ENCODE data around the gene PNCK. TPM values are rescaled to one million over a fixed set of nuclear protein-coding genes. Genes with fewer than 3 reads are reported as not detected.

Gene PNCK
- total RNA-seq, 1 experiment from 2014 or later, result 26.8 TPM

DNA sequence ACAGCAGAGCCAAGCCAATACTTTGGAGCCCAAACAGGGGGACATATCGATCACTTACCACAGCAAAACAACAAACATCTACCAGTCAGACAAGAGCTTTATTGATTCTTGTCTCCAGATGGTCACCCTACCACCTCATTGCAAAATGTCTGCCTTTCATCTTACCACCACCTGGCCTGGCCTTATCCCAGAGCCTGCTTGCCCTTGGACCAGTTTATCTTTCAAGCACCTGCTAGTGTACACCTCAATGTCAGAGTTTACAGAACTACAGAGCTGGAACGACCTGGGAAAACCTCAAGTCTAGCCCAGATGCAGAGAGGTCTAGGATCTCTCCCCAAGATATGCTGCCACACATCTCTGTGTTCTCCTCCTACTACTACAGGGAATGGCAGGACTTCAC is 46.1 kb upstream of the PNCK start:
- no peak overlapping the region for H3K4me2 ChIP-seq (ENCODE audit: insufficient read depth, insufficient read length, low read length)
- peaks cover 36 to 72% (median 64%) of the 10 kb centered on the region in 3 experiments for H3K36me3 Mint-ChIP-seq (ENCODE audit: insufficient read depth in 1 of 3, low read depth in 3 of 3)
- no peak overlapping the region for H4K8ac ChIP-seq (replicated peaks; ENCODE audit: insufficient read length, low read depth, low read length)
- H3K9ac ChIP-seq (ENCODE audit: extremely low read depth, insufficient read length, low read length), result no peak overlapping the region
- no peak overlapping the region for H2BK12ac ChIP-seq (ENCODE audit: insufficient read length, low read depth, low read length)
- no peak overlapping the region for H3K4me3 Mint-ChIP-seq
- TF ChIP-seq, protein P1, sequence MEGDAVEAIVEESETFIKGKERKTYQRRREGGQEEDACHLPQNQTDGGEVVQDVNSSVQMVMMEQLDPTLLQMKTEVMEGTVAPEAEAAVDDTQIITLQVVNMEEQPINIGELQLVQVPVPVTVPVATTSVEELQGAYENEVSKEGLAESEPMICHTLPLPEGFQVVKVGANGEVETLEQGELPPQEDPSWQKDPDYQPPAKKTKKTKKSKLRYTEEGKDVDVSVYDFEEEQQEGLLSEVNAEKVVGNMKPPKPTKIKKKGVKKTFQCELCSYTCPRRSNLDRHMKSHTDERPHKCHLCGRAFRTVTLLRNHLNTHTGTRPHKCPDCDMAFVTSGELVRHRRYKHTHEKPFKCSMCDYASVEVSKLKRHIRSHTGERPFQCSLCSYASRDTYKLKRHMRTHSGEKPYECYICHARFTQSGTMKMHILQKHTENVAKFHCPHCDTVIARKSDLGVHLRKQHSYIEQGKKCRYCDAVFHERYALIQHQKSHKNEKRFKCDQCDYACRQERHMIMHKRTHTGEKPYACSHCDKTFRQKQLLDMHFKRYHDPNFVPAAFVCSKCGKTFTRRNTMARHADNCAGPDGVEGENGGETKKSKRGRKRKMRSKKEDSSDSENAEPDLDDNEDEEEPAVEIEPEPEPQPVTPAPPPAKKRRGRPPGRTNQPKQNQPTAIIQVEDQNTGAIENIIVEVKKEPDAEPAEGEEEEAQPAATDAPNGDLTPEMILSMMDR (conservative IDR thresholded peaks at IDR 0.05), result no peak
- H2AK5ac ChIP-seq (ENCODE audit: insufficient read length, low read length), result no peak overlapping the region
- H3K27ac ChIP-seq (ENCODE audit: insufficient read length, low read depth, low read length), result no peak overlapping the region
- no peak overlapping the region for H4K91ac ChIP-seq (ENCODE audit: insufficient read length, low read depth, low read length)
- H3K9me3 Mint-ChIP-seq, result peaks cover 62 to 64% of the 10 kb centered on the region in 2 experiments
- H3K27ac Mint-ChIP-seq, result no peak overlapping the region
- no peaks in the 10 kb centered on the region for H3K4me1 ChIP-seq (ENCODE audit: insufficient read depth, low read length)
- H3K23ac ChIP-seq (ENCODE audit: insufficient read length, low read depth, low read length), result no peak overlapping the region
- no peak overlapping the region for H3K18ac ChIP-seq (ENCODE audit: insufficient read length, low read depth, low read length)
- no peaks in the 10 kb centered on the region for H3K27me3 Mint-ChIP-seq (ENCODE audit: low read depth)
- no peak for DNase-seq
- H3K27me3 ChIP-seq (ENCODE audit: insufficient read depth, low read length), result no peaks in the 10 kb centered on the region
- no peak overlapping the region for H3K14ac ChIP-seq (ENCODE audit: insufficient read depth, low read length)
- H3K9me3 ChIP-seq (ENCODE audit: control insufficient read depth, low read depth, low read length), result peaks cover 38% of the 10 kb centered on the region
- H2BK120ac ChIP-seq (ENCODE audit: low read depth, low read length, poor library complexity, severe bottlenecking), result no peak overlapping the region
- H2BK5ac ChIP-seq (ENCODE audit: insufficient read length, low read length), result no peak overlapping the region
- no peak overlapping the region for H4K5ac ChIP-seq (ENCODE audit: insufficient read length, low read depth, low read length)
- H4K20me1 ChIP-seq (ENCODE audit: control insufficient read depth, insufficient read depth, insufficient read length), result no peaks in the 10 kb centered on the region
- H3K4me1 Mint-ChIP-seq, result peaks cover 0 to 8% of the 10 kb centered on the region in 2 experiments; a peak in 2 of 4 replicates
- H2BK15ac ChIP-seq (ENCODE audit: low read depth, low read length), result no peak overlapping the region
- H3K4ac ChIP-seq (ENCODE audit: low read depth, low read length), result no peak overlapping the region
- no peak overlapping the region for H3K56ac ChIP-seq (ENCODE audit: insufficient read length, low read depth, low read length)
- no peak overlapping the region for H2AFZ ChIP-seq (ENCODE audit: low read length)
- H3T11ph ChIP-seq (ENCODE audit: low read length), result no peak overlapping the region
- peaks cover 10% of the 10 kb centered on the region; the same call in 1 of the 2 replicates for H3K79me2 ChIP-seq (ENCODE audit: insufficient read depth, low read length)
- H3K23me2 ChIP-seq (ENCODE audit: insufficient read length, low read depth, low read length, poor library complexity, severe bottlenecking), result peaks cover 4% of the 10 kb centered on the region
- H2BK20ac ChIP-seq (ENCODE audit: low read depth, low read length, poor library complexity, severe bottlenecking), result no peak overlapping the region
- H3K79me1 ChIP-seq (ENCODE audit: insufficient read depth, low read depth, low read length, poor library complexity, severe bottlenecking), result no peaks in the 10 kb centered on the region
- no CpG with 5 or more reads among the region's 2 CpGs for WGBS (ENCODE audit: extremely low coverage, insufficient read length, low lambda C conversion rate)
